HL-60 (cell line): ENCODE results near the gene GRIN1.
A peak's percentile ranks its signal among the peaks of the same experiment; 100 is the strongest.

ENCODE experiments used
- DNase-seq, 2 experiments: peaks; one replicate each; pipeline ENCODE4 v3.0.0-alpha.2; 2010 to 2020; ENCODE audit warnings: low read depth in 1 of 2, low spot score in 1 of 2
- H3K27ac ChIP-seq: fragments of 250-450 bp; sonication (Bioruptor Pico); replicated peaks from 2 replicates; pipeline ENCODE4 v1.5.1; 2020; ENCODE audit warnings: mild to moderate bottlenecking, moderate library complexity
- H3K27me3 ChIP-seq: fragments of 250-450 bp; sonication (Bioruptor Pico); 2 replicates; pipeline ENCODE4 v1.5.1; 2021; ENCODE audit warnings: mild to moderate bottlenecking, moderate library complexity; ENCODE audit not compliant: insufficient read depth, poor library complexity, severe bottlenecking
- H3K4me3 ChIP-seq: replicated peaks from 2 replicates; pipeline ENCODE4 v1.5.1; 2011; ENCODE audit warnings: mild to moderate bottlenecking, control low read depth, low read length; ENCODE audit not compliant: insufficient read depth
- CTCF ChIP-seq: IDR thresholded peaks from one replicate; pipeline ENCODE4 v1.5.1; 2011; ENCODE audit warnings: low read length, control low read depth, inconsistent platforms; ENCODE audit not compliant: insufficient read depth
- GABPA ChIP-seq: IDR thresholded peaks from 2 replicates; pipeline ENCODE4 v1.6.1; 2012; ENCODE audit warnings: low read depth
- POLR2AphosphoS5 ChIP-seq: IDR thresholded peaks from 2 replicates; pipeline ENCODE4 v1.6.1; 2012; ENCODE audit warnings: low read depth
- SPI1 ChIP-seq: IDR thresholded peaks from 2 replicates; pipeline ENCODE4 v1.6.1; 2012; ENCODE audit warnings: low read depth, mild to moderate bottlenecking, borderline replicate concordance
- TF ChIP-seq, protein P1 (sequence below): IDR thresholded peaks from 2 replicates; pipeline ENCODE4 v1.6.1; 2012; ENCODE audit warnings: low read depth; ENCODE audit not compliant: insufficient replicate concordance

The GRIN1 gene

GRCh38 chr9:137114613-137115393 lies 24.2 kb upstream of the GRIN1 start, which contains the start of gene DPP7:
Gene DPP7 (minus strand): TSS chr9:137114733. CDS start chr9:137114713, 20 bp downstream.
- no peaks in the 10 kb centered on the region for H3K27me3 ChIP-seq
- TF ChIP-seq POLR2AphosphoS5, result peak; percentile 48; the same call in 1 of the 2 replicates
- TF ChIP-seq GABPA, result no peak
- H3K4me3 ChIP-seq, result peak within 1 kb of the TSS; percentile 55
- DNase-seq, result peak; percentile 68 to 82
- peak within 1 kb of the TSS; percentile 58 for H3K27ac ChIP-seq

- TF ChIP-seq, protein P1, sequence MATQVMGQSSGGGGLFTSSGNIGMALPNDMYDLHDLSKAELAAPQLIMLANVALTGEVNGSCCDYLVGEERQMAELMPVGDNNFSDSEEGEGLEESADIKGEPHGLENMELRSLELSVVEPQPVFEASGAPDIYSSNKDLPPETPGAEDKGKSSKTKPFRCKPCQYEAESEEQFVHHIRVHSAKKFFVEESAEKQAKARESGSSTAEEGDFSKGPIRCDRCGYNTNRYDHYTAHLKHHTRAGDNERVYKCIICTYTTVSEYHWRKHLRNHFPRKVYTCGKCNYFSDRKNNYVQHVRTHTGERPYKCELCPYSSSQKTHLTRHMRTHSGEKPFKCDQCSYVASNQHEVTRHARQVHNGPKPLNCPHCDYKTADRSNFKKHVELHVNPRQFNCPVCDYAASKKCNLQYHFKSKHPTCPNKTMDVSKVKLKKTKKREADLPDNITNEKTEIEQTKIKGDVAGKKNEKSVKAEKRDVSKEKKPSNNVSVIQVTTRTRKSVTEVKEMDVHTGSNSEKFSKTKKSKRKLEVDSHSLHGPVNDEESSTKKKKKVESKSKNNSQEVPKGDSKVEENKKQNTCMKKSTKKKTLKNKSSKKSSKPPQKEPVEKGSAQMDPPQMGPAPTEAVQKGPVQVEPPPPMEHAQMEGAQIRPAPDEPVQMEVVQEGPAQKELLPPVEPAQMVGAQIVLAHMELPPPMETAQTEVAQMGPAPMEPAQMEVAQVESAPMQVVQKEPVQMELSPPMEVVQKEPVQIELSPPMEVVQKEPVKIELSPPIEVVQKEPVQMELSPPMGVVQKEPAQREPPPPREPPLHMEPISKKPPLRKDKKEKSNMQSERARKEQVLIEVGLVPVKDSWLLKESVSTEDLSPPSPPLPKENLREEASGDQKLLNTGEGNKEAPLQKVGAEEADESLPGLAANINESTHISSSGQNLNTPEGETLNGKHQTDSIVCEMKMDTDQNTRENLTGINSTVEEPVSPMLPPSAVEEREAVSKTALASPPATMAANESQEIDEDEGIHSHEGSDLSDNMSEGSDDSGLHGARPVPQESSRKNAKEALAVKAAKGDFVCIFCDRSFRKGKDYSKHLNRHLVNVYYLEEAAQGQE, result no peak
- DNase-seq, result no peak
- H3K27me3 ChIP-seq, result no peaks in the 10 kb centered on the region
- H3K4me3 ChIP-seq, result no peak overlapping the region
- H3K27ac ChIP-seq, result no peak overlapping the region
Observed at GRCh38 chr9:137115394-137116026, 23.4 kb upstream of the GRIN1 start.

- no peak for DNase-seq
- Histone ChIP-seq H3K4me3 (no peak overlapping the region), H3K27ac (no peak overlapping the region), H3K27me3 (no peaks in the 10 kb centered on the region)
- TF ChIP-seq GABPA, result no peak
- TF ChIP-seq POLR2AphosphoS5, result no peak
- no peak for TF ChIP-seq CTCF
Observed at GRCh38 chr9:137116027-137116507, 22.9 kb upstream of the GRIN1 start.

DNA sequence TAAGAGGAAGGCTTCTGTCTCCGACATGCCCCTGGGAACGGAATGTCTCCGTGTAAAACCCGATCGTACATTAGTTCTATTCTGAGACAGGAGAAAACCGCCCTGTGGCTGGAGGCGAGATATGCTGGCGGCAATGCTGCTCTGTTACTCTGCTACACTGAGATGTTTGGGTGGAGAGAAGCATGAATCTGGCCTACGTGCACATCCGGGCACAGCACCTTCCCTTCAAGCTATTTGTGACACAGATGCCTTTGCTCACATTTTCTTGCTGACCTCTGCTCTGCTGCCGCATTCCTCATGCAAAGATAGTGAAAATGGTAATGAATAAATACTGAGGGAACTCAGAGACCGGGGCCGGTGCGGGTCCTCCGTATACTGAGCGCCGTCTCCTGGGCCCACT lies 22.2 kb upstream of the GRIN1 start:
- no peak overlapping the region for H3K4me3 ChIP-seq
- H3K27ac ChIP-seq, result no peak overlapping the region
- DNase-seq, result no peak
- no peak for TF ChIP-seq SPI1
- TF ChIP-seq, protein P1, result no peak
- no peak for TF ChIP-seq POLR2AphosphoS5
- TF ChIP-seq GABPA, result no peak
- TF ChIP-seq CTCF, result no peak
- H3K27me3 ChIP-seq, result no peaks in the 10 kb centered on the region
